ENCODE measurements around the gene SSPN.

Gene SSPN, protein sequence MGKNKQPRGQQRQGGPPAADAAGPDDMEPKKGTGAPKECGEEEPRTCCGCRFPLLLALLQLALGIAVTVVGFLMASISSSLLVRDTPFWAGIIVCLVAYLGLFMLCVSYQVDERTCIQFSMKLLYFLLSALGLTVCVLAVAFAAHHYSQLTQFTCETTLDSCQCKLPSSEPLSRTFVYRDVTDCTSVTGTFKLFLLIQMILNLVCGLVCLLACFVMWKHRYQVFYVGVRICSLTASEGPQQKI

DNA sequence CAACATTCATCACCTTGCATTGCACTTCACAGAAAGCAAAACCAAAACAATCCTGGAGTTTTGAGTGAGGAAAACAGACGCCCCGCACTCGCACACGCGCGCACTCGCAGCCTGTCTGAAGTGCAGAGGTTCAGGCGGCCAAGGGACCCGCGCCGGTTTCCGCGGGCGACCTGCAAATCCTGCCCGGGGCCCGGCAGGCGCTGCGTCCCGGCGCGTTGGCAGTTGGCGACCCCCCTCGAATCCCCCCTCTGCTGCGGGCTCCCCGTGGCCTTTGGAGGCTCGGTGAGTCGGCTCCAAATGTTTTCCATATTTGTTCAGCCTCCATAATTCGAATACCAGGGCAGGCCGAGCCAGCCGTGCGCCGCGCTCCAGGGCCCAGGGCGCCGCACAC lies at the start of gene SSPN:
Gene SSPN, plus strand, starts transcription at position 324 of the 391 bp plus-strand sequence. CDS start 100 bp downstream, outside the sequence.
- no peak for DNase-seq

DNA sequence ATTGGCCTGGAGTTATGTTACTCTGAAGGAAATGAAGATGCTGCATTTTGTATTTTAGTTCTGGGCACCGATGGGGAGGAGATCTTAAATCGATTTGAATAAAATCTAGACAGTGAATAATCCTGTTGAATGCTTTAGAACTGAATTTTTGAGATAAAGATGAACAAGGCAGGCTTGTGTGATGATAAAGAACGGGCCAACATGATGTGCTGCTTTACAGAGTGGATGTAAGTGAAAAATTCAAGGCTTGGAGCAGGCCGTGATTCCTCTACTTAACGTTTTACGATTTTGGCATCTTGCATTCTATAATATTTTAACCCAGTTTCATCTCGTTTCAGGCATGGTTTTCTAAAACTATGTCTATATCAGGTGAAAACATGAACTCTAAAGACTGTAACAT lies 47.1 kb upstream of the SSPN start:
- no peak for DNase-seq

DNA sequence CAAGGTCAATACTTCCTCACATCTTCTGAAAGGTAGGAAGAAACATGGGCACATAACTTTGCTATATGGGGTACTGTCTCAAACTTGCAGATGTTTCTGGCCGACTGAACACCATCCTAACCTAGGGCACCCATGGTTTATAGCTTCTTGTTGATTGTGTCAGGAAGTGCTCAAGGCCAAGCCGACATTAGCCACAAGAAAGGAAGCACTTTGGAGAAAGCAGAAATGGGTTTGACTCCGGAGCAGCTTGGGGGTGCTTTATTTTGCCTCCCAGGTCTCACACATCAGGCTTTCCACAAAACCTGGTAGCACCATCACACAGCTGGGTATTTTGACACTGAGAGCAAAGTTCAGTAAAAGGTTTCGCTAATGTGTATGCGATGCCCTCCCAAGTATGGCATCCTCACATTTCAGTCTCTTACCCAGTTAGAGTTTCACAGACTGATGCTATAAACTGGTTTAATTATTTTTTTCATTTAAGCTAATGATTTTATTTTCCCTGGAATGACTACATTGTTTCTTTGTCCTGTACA lies 45.3 kb upstream of the SSPN start:
- DNase-seq = no peak

DNA sequence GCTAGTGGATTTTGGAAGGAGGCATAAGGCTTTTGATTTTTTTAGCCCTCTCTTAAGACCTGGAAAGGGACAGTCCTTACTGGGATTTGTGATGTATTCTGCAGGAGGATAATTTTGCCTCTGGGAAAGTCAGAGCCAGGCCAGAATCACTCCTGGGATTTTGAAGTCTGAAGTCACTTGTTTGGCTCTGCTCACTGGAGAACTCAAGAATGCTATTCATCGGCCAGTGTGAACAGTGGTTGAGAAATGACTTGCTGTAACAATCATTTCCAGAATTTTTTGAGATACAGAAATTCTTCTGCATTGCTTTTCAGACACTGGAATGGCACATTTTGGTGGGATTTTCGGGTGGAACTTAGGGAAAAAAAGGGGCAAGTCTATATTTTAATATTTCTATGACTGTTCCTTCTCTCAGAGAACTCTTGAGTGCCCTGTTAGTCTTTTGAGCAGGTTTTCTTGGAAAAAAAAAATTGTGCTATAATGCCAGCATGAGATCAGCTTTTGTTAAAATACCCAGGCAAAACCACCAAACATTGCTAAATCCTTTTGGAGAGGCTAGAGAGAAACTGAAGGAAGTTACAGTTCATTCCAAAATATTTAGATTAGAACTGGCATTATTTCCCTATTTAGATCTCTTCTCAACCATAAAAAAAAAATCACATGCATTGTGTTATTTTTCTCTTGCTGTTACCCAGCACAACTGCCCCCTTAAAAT lies 44.5 kb upstream of the SSPN start:
- no peak for DNase-seq

DNA sequence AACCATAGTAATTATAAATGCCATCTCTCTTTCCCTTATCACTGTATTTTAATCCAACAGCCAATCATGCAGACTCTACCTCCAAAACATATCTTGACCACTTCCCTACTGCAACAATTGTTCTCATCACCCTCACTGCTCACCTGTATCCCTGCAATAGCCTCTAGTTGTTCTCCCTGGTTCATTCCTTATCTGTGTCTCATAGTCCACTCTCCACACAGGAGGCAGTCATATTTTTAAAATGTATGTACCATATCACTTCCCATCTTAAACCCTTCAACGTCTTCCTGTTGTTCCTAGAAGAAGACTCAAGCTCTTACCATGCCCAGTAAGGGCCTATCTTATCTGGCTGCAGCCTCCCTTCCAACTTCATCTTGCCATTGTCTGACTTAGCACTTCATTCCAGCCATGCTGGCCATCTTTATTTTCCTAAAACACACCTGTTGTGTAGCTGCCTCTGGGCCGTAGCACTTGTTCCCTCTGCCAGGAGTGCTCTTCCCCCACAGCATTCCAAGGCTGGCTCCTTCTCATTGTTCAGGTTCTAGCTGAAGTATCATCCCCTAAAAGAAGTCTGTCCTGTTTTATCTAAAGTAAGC lies 42.8 kb upstream of the SSPN start:
- no peak for DNase-seq

DNA sequence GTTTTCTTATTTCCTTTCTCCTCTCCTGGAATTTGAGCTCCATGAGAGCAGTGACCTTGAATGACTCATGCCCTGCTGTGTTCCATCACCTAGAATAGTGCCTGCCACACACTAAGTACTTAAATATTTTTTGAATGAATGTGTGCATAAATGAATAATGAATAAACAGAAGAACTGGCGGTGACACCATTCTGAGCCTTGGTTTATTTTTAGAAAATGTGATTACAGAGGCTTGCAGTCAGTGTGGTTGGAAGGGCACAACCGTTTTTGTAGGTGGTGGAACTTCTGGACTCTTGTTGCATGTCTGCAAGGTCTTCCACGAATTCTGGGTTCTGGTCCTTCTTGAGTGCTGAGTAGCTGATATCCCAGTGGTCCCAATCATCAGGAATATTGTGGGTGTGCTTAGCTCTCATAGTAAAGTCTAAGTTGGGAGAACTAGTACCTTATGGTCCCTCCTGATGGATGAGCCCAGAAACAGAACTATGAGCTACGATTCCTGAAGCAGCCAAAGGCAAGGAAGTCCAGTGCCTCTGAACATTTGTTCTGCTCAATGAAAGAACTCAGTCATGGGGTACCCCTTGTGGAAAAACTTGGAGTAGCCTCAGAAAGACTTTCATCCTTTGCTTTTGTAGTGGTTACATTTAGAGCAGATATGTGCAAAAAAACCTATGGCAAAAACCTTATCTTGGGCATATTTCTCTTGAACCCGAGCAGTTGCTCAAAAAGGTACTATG lies 41.8 kb upstream of the SSPN start:
- DNase-seq = no peak

DNA sequence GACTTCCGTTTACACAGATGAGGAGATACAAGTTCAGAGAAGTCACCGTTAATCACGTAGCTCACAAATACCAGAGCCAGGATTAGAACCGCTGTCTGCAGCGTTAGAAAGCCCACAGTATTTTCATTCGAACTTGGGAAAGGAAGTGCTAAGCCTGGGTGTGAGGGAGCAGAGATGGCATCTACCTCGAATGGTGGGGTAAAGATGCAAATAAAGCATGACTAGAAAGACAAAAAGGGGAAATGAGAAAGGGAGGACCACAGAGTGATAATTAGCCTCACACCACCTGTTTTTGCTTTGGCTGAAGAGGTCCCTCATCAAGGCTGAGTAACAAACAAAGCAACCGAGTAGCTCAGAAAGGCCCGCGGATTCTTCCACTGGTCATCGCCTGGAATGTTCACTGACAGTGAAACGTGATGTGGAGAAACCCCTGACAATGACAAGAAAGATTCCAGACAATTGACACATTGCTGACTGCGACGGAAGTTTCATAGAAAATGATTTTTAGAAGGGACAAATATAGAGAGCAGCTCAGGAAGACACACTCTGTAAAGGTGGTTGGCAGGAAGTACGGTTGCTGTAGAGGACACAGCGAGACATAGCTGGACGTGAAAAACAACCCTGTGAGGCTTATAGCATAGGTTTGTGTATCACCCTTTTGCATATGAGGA lies 39.0 kb upstream of the SSPN start:
- no peak for DNase-seq

DNA sequence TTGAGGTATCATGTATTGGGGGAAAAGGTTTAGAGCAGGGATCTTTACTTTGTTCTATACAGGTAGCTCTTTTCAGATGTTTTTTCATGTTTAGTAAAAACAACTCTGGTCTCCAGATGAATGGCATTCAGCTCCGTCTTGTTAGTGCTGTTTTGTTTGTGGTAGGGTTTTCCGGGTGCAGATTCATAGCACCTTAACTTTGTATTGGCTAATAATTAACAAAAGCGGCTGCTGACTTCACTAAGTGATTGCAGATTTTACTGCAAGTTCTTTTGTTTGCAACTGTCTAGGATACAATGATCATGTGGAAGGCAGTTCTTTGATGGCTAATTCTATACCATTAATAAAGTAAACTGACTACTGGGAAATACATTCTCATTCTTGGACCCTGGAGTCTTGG lies 38.4 kb upstream of the SSPN start:
- no peak for DNase-seq

DNA sequence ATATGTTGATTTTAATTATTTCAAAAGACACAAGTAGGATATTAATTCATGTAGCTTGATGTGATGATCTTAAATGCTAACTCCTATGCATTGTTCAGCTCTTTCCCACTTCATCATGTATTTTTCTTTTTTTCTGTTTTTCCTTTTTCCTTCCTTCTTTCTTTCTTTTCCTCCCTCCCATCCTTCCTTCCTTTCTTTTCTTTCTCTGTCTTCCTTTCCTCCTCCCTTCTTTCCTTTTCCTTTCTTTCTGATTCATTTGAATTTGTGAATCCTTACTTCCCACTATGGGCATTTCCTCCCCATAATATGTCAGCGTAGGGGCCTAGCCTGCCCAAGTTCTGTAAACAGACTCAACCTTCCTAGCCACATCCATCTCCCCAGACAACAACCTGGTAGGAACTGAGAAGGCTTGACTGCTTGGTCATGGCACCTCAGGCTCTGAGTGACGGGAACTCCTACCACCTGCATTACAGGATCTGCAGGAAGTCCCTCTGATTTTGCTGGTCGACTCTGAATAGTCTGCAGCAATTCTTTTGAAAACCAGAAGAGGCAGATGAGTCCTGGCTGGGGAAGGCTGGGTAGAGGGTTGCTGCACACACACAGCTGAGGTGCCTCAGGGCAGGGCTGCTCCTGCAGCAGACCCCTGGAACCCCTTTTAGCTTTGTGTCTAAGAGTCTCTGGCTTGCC lies 37.2 kb upstream of the SSPN start:
- no peak for DNase-seq

DNA sequence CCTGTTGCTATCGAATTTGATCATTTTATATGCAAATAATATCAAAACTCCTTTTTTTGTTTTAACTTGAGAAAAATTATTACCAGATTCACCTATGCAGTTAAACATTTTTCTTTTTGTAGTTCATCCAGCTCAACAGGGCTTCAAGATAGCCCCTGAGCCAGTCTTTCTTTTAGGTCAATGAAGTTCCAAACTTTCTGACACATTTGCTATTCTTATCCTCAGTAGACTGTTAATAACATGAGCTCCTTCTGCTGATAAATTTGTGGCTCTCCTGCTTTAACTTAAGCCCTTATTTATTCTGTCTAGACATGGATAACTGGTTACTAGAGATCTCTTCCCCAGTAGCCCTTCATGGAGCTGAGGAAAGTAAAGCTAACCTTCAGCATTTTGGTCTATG lies 33.2 kb upstream of the SSPN start:
- DNase-seq = no peak

DNA sequence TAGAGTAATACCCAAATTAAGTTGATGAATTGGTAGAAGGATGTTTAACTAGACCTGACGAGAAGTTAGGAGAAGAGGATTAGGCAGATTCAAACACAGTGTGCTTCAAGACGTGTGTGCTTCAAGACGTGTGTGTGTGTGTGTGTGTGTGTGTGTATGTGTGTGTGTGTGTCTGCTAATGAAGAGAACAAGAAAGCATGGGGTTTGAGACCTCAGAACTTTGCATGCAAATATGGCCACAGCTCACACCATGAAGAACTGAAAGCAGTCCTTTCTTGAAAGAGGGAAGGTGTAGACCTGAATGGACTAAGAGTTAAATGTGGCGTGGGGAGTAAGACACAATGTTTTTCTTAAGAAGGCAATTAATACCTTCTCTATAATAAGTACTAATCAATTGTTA lies 32.5 kb upstream of the SSPN start:
- DNase-seq = no peak

DNA sequence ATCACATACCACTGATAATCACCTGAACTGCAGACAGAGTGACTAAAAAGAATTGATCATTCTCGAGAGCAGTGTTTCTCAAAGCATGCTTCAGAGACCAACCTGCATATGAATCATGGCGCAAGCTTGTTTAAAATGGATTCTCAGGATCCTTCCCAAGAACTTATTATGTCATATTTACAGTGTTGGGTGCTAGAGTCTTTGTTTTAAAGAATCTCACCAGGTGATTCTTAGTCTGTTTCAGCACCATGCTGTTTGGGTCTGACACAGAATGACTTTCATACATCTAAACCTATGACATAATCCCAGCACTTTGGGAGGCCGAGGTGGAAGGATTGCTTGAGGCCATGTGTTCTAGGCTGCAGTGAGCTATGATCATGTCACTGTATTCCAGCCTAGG lies 31.3 kb upstream of the SSPN start:
- DNase-seq = no peak

DNA sequence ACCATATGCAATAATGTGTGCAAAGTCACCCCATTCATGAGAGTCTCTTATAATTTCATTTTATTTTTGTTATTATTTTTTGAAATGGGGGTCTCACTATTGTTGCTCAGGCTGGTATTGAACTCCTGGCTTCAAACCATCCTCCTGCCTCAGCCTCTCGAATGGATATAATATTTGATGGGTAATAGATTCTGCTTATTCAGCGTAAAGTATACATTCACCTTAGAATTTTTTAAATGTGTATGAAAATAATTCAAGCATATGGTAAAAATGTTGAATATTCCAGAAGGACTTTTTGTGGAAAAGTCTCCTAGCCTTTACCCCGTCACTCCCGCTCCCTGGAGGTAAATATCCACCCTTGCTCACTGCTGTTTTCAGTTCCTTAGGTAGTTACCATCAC lies 23.4 kb upstream of the SSPN start:
- DNase-seq = no peak

DNA sequence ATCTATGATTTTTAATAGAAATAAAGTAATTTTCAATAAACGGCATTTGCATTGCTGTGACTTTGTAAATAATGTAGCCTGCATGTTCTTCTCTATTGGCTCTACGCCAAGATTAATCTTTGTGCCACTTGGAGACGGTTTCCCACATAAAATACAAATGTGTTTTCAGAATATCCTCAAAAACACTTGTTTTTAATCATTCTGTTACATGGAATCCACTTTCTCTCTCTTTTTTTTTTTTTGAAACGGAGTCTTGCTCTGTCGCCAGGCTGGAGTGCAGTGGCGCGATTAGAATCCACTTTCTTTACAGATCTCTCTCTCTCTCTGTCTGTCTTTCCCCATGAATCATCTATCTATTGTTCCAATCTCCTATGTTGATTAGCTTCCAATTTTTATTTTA lies 22.8 kb upstream of the SSPN start:
- no peak for DNase-seq

DNA sequence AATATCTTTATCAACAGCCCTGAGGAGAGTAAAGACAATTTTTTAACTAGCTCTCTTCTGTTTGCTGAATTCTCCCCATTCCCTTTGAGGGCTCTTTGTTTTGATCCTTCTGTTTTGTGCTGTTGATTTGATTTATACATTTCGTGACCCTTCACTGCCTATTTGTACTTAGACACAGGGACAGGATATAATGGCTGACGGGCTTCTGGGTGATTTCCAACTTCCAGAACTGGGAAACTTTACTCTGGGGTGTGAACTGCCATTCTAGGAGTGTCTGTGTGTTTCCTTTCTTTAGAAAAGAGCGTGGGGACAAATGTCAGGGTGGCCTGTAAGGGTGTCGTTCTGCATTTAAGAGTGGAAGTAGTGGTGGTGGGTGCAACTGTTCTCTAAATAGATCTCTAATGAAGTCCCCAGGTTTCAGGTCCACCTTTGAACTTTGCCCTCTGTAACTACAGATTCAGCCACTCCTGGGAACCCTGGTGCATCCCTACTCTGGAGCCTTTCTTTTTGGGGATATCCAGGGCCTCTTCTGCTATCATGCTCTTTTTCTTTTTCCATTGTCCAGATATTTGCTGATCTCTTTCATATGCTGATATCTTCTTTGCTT lies 22.3 kb upstream of the SSPN start:
- no peak for DNase-seq

DNA sequence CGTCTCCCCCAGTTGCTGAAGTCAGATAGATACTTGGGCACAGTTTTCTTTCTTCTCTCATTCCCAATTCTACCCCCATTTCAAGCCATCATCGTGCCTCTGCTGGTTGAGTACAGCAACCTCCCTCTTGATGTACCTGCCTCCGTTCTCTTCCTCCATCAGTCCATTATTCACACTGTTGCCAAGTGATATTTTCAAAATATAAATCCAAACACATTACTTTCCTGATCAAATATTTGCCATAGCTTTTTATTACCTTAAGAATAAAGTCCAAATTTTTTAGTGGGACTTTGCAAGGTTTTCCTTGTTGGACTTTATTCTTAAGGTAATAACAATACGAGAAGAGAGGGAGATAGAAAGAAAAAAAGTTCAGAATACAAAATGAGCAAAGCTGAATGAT lies 18.6 kb upstream of the SSPN start:
- DNase-seq = no peak

DNA sequence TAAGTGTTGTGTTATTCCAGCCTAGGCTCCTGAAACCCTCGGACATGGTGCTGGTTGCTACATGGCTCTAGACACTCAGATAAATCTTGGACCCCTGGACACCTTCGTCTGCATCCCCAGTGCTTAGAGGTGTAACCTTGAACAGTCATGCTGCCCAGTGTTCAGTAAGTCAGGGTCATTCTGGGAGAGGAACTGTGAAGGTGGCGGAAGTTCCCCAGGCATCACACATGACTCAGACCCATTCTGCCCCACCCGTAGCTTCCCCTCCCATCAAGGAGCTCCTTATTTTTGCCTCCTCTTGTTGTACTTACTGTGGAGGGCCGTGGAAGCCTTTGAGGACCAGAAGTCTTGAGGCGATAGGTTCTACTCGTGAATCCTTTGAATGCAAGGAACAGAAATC lies 18.1 kb upstream of the SSPN start:
- no peak for DNase-seq

DNA sequence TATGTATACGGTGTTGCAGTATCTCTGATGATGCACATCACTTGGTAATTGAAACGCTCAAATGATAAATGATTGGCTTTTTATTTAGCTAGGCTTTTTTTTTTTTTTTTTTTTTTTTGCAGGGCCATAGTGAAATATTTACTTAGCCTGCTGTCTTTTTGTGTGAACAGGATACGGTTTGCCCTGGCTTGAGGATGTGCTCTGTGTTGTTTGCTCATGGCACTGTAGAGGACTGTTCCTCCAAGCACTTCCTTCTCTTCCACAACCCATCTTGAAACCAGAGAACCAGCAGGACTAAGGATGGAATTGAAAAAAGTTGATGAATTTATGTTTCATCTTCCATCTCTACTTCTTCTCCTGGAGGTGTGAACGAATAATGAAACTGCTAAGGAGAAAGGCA lies 15.5 kb upstream of the SSPN start:
- DNase-seq = no peak

DNA sequence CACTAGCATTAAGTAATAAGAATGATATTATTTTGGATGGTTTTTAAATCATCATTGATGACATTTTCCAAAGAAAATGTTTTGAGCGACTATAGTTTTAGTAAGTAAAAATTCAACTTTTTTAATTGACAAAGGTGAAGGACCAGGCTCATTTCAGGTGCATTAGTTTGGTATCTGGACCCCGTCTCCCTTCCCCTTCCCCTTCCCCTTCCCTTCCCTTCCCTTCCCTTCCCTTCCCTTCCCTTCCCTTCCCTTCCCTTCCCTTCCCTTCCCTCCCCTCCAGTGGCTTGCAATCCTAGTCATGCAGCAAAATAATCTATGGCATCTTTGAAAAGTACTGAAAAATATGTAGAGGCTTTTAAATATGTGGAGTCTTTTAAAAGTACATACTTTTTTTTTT lies 13.0 kb upstream of the SSPN start:
- no peak for DNase-seq

DNA sequence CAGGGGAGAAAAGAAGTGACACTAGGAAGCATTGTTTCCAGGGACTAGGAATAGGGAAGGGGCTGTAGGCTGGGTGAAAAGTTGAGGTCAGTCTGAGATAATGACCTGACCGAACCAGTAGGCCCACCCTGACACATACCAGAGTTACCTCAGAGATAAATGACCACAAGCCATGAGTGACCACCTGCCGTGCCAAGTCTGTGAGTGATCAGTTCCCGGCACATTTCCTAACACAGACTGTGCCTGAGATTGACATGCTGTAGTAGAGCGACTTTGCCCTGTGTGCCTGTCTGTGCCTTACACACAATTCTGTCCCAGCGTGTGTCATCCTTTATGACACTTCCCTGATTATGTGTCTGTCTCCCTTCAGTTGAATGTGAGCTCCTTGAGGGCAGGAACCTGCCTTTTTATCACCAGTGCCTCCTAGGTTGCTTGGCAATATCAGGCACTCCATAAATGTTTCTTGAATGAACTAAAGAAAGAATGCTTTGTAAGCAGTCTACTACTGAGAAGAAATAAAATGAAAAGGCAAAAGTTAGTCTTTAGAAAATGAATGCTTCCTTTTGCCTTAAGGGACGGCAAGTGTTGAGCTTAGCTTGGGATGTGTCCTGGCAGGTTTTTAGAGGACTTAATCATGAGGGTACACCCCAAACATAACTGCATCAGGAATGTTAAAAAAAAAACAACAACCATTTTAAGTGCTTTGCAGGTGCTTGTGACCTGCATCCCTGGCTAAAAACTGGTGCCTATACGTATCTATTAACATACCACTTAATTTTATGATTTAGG lies 9.6 kb upstream of the SSPN start:
- no peak for DNase-seq
